ENCODE measurements around the gene CCDC179.

CCDC179 gene

GRCh38 chr11:22860241-22860640 is at the start of gene CCDC179:
CCDC179 (minus strand) TSS chr11:22860474; CDS start chr11:22860421, 53 bp downstream.
- no peak for DNase-seq (ENCODE audit: low read depth)
- no peak for TF ChIP-seq POLR2A (IDR thresholded peaks at IDR 0.05; ENCODE audit: extremely low read depth, insufficient read length)
- TF ChIP-seq CTCF (IDR thresholded peaks at IDR 0.05; ENCODE audit: low read depth, low read length) = no peak
- TF ChIP-seq MYC (IDR thresholded peaks at IDR 0.05; ENCODE audit: low read depth, low read length) = no peak
- no peak for TF ChIP-seq MAX (IDR thresholded peaks at IDR 0.05; ENCODE audit: low read depth, low read length)
- H3K4me3 ChIP-seq (ENCODE audit: low read depth, low read length) = no peak within 1 kb of the TSS

- H3K4me3 ChIP-seq (ENCODE audit: low read depth, low read length) = no peak overlapping the region
- DNase-seq (ENCODE audit: low read depth) = no peak
- no peak for TF ChIP-seq MAX (IDR thresholded peaks at IDR 0.05; ENCODE audit: low read depth, low read length)
- TF ChIP-seq MYC (IDR thresholded peaks at IDR 0.05; ENCODE audit: low read depth, low read length) = no peak
- TF ChIP-seq CTCF (IDR thresholded peaks at IDR 0.05; ENCODE audit: low read depth, low read length) = no peak
- no peak for TF ChIP-seq POLR2A (IDR thresholded peaks at IDR 0.05; ENCODE audit: extremely low read depth, insufficient read length)
Observed at GRCh38 chr11:22903782-22904181, 43.5 kb upstream of the CCDC179 start.

- TF ChIP-seq MAX (IDR thresholded peaks at IDR 0.05; ENCODE audit: low read depth, low read length) (no peak), POLR2A (IDR thresholded peaks at IDR 0.05; ENCODE audit: extremely low read depth, insufficient read length) (no peak), MYC (IDR thresholded peaks at IDR 0.05; ENCODE audit: low read depth, low read length) (no peak), CTCF (IDR thresholded peaks at IDR 0.05; ENCODE audit: low read depth, low read length) (no peak)
- H3K4me3 ChIP-seq (ENCODE audit: low read depth, low read length) = no peak overlapping the region
- DNase-seq (ENCODE audit: low read depth) = no peak
Observed at GRCh38 chr11:22901603-22902002, 41.3 kb upstream of the CCDC179 start.

- DNase-seq (ENCODE audit: low read depth) = no peak
- no peak for TF ChIP-seq MAX (IDR thresholded peaks at IDR 0.05; ENCODE audit: low read depth, low read length)
- no peak overlapping the region for H3K4me3 ChIP-seq (ENCODE audit: low read depth, low read length)
Observed at GRCh38 chr11:22900764-22901486, 40.7 kb upstream of the CCDC179 start.

- no peak for DNase-seq (ENCODE audit: low read depth)
- H3K4me3 ChIP-seq (ENCODE audit: low read depth, low read length) = no peak overlapping the region
- no peak for TF ChIP-seq POLR2A (IDR thresholded peaks at IDR 0.05; ENCODE audit: extremely low read depth, insufficient read length)
- TF ChIP-seq CTCF (IDR thresholded peaks at IDR 0.05; ENCODE audit: low read depth, low read length) = no peak
- no peak for TF ChIP-seq MYC (IDR thresholded peaks at IDR 0.05; ENCODE audit: low read depth, low read length)
- TF ChIP-seq MAX (IDR thresholded peaks at IDR 0.05; ENCODE audit: low read depth, low read length) = no peak
Observed at GRCh38 chr11:22898036-22898435, 37.8 kb upstream of the CCDC179 start.

- H3K4me3 ChIP-seq (ENCODE audit: low read depth, low read length) = no peak overlapping the region
- DNase-seq (ENCODE audit: low read depth) = no peak
- TF ChIP-seq MYC (IDR thresholded peaks at IDR 0.05; ENCODE audit: low read depth, low read length) (no peak), POLR2A (IDR thresholded peaks at IDR 0.05; ENCODE audit: extremely low read depth, insufficient read length) (no peak), MAX (IDR thresholded peaks at IDR 0.05; ENCODE audit: low read depth, low read length) (no peak), CTCF (IDR thresholded peaks at IDR 0.05; ENCODE audit: low read depth, low read length) (no peak)
Observed at GRCh38 chr11:22890227-22890626, 30.0 kb upstream of the CCDC179 start.

Measured in NB4 (cell line).